PC-3 (cell line): ENCODE measurements around the gene SSC5D.

Experiments
- EZH2 ChIP-seq: fragments of 300-600 bp; sonication (generic); IDR thresholded peaks from one replicate; pipeline ENCODE4 v1.6.1; 2017; ENCODE audit warnings: antibody characterized with exemption, mild to moderate bottlenecking, low read length; ENCODE audit not compliant: unreplicated experiment
- EZH2phosphoT487 ChIP-seq: fragments of 300-600 bp; sonication (generic); IDR thresholded peaks from 2 replicates; pipeline ENCODE4 v1.6.1; 2018; ENCODE audit warnings: mild to moderate bottlenecking, antibody characterized with exemption, low read length, borderline replicate concordance
- TF ChIP-seq, protein P1 (sequence below): fragments of 300-600 bp; sonication (generic); conservative IDR thresholded peaks from 2 replicates; pipeline ENCODE4 v1.5.1; 2017; ENCODE audit warnings: antibody characterized with exemption, low read depth, mild to moderate bottlenecking, low read length

DNA sequence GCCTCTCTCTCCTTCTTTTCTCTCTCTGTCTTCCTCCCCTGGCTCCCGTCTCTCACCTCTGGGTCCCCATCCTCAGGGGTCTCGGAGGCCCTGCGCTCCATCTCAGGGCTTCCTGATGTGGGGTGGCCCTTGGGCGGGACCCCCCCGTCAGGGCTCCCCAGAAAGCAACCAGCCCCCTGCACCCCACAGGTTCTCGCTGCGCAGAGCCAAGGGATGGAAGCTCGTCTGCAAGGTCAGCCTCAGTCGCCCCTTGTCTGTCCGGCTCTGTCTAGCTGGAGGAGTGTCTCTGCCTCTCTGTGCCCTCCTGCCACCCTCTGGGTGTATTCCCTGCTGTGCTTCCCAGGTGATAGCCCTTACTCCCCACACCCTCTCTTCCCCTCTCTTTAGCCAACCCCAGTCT, 57.2 kb downstream of the SSC5D start, which contains the start of gene SBK3:
- no peak for TF ChIP-seq EZH2
- TF ChIP-seq EZH2phosphoT487 = no peak
- TF ChIP-seq, protein P1, sequence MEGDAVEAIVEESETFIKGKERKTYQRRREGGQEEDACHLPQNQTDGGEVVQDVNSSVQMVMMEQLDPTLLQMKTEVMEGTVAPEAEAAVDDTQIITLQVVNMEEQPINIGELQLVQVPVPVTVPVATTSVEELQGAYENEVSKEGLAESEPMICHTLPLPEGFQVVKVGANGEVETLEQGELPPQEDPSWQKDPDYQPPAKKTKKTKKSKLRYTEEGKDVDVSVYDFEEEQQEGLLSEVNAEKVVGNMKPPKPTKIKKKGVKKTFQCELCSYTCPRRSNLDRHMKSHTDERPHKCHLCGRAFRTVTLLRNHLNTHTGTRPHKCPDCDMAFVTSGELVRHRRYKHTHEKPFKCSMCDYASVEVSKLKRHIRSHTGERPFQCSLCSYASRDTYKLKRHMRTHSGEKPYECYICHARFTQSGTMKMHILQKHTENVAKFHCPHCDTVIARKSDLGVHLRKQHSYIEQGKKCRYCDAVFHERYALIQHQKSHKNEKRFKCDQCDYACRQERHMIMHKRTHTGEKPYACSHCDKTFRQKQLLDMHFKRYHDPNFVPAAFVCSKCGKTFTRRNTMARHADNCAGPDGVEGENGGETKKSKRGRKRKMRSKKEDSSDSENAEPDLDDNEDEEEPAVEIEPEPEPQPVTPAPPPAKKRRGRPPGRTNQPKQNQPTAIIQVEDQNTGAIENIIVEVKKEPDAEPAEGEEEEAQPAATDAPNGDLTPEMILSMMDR = no peak
